Measurements from ENCODE around the gene UBTD1.

UBTD1 gene

GRCh38 chr10:97607095-97607636 is 108.4 kb downstream of the UBTD1 start:
- DNase-seq (ENCODE audit: low read depth in 1 of 2, low spot score in 1 of 2): no peak

- no peak for DNase-seq (ENCODE audit: low read depth in 1 of 2, low spot score in 1 of 2)
Observed at GRCh38 chr10:97608991-97609561, 110.4 kb downstream of the UBTD1 start.

- DNase-seq (ENCODE audit: low read depth in 1 of 2, low spot score in 1 of 2): no peak
Observed at GRCh38 chr10:97611473-97611872, 112.7 kb downstream of the UBTD1 start.

GRCh38 chr10:97612386-97612785 is 113.7 kb downstream of the UBTD1 start:
- DNase-seq (ENCODE audit: low read depth in 1 of 2, low spot score in 1 of 2): no peak

GRCh38 chr10:97618285-97618684 is 119.6 kb downstream of the UBTD1 start:
- no peak for DNase-seq (ENCODE audit: low read depth in 1 of 2, low spot score in 1 of 2)

GRCh38 chr10:97618733-97619132 is 120.0 kb downstream of the UBTD1 start:
- no peak for DNase-seq (ENCODE audit: low read depth in 1 of 2, low spot score in 1 of 2)
